Aorta (tissue), 5 donors: ENCODE results near the gene WDFY3. TPM values are rescaled to one million over a fixed set of nuclear protein-coding genes. Genes with fewer than 3 reads are reported as not detected.
"Not testable (repeated sequence)": the region's sequence is repeated elsewhere in the genome, so short reads cannot be mapped to it uniquely, and the experiment has no call there.

Experiments
- ATAC-seq: fragments of 200-7000 bp; cut with Tn5 transposase; one replicate; pipeline ENCODE4 v1.9.1; 2022; ENCODE audit warnings: moderate library complexity; ENCODE audit not compliant: low FRiP score
- DNase-seq, 2 donors: peaks; one replicate each; pipeline ENCODE4 v3.0.0-alpha.2; 2020
- H3K27ac ChIP-seq, 2 donors: one replicate each; pipeline ENCODE4 v1.5.1; 2013; ENCODE audit warnings: low read length in 2 of 2, mild to moderate bottlenecking in 2 of 2, moderate library complexity in 2 of 2, control low read depth in 1 of 2, inconsistent platforms in 1 of 2, low read depth in 1 of 2
- H3K27me3 ChIP-seq, 2 donors: one replicate each; pipeline ENCODE4 v1.6.1; 2013; ENCODE audit warnings: control low read depth in 1 of 2, low read length in 1 of 2, mild to moderate bottlenecking in 1 of 2, moderate library complexity in 1 of 2; ENCODE audit not compliant: insufficient read depth in 2 of 2, control insufficient read depth in 1 of 2
- H3K36me3 ChIP-seq, 2 donors: one replicate each; pipeline ENCODE4 v1.6.1; 2013; ENCODE audit warnings: control low read depth in 1 of 2, low read length in 1 of 2, mild to moderate bottlenecking in 1 of 2; ENCODE audit not compliant: insufficient read depth in 2 of 2, control insufficient read depth in 1 of 2
- H3K4me1 ChIP-seq, 2 donors: one replicate each; pipeline ENCODE4 v1.6.1; 2013; ENCODE audit warnings: low read length in 2 of 2, control low read depth in 1 of 2, mild to moderate bottlenecking in 1 of 2, moderate library complexity in 1 of 2; ENCODE audit not compliant: insufficient read depth in 2 of 2, control insufficient read depth in 1 of 2
- H3K4me3 ChIP-seq, 2 donors: one replicate each; pipeline ENCODE4 v1.5.1; 2013; ENCODE audit warnings: low read length in 2 of 2, control low read depth in 1 of 2, mild to moderate bottlenecking in 1 of 2
- H3K9me3 ChIP-seq: one replicate; pipeline ENCODE4 v1.6.1; 2013; ENCODE audit warnings: mild to moderate bottlenecking, low read length; ENCODE audit not compliant: control insufficient read depth
- WGBS, 2 donors: extraction: QIAGEN DNeasy Blood & Tissue Kit; methylation state at CpG; one replicate each; pipeline ENCODE4 v1.1.7; 2013; 5-methylcytosine and 5-hydroxymethylcytosine counted together
- intact Hi-C, 2 donors: fragments of 100-400 bp; cut with DNase I; formaldehyde crosslinking; loops; one replicate each; pipeline versions ENCODE4 v1.14.2 to v1.15.0; 2022
- polyA plus RNA-seq, 2 donors: library from polyadenylated mRNA; stranded (reverse); fragments of 200-250 nt; gene quantifications; one replicate each; pipeline ENCODE4 v1.2.3, GENCODE V29; 2013
- total RNA-seq, 2 donors: library from RNA; stranded (reverse); fragmentation: NEBNext Ultra II Directional; extraction: Animal tissue kit (Norgen Biotek cat#: 25700); gene quantifications; one replicate each; pipeline ENCODE4 v1.2.1, GENCODE V29; 2021
- donor health status: healthy with polysubstance abuse.
- donor health status: Bipolar disorder and iron deficiency.
- donor health status: DM: no; HTN: no; CAD: no.
- donor health status: DM: no; HTN: no; CAD: no.
- donor health status: DM: yes; HTN: yes; CAD: no.

Gene WDFY3
- total and polyA plus RNA-seq, 4 donors = 3.4 to 177 (median 69.5) TPM

GRCh38 chr4:84664767-84665166 is 301.7 kb downstream of the WDFY3 start:
- H3K36me3 ChIP-seq, H3K4me3 ChIP-seq, H3K27me3 ChIP-seq, H3K9me3 ChIP-seq, H3K4me1 ChIP-seq, DNase-seq, intact Hi-C loops, H3K27ac ChIP-seq, ATAC-seq: not testable (repeated sequence)
- 98 to 99% methylated on average over 18 to 19 of the region's 19 CpGs for WGBS, 2 donors

- Histone ChIP-seq H3K4me1 (no peaks in the 10 kb centered on the region), H3K27ac (no peak overlapping the region), H3K4me3 (no peak overlapping the region), H3K36me3 (no peaks in the 10 kb centered on the region), H3K27me3 (no peaks in the 10 kb centered on the region), H3K9me3 (no peaks in the 10 kb centered on the region)
- WGBS, 2 donors = 63 to 65% methylated on average over 4 of the region's 4 CpGs
- no peak for DNase-seq
- intact Hi-C loops = no loop called here
- ATAC-seq = no peak
These were observed 305.1 kb downstream of the WDFY3 start for GRCh38 chr4:84661191-84661939.

GRCh38 chr4:84660606-84661005 is 305.9 kb downstream of the WDFY3 start:
- Histone ChIP-seq H3K4me1 (no peaks in the 10 kb centered on the region), H3K27me3 (no peaks in the 10 kb centered on the region), H3K27ac (no peak overlapping the region), H3K9me3 (no peaks in the 10 kb centered on the region), H3K36me3 (no peaks in the 10 kb centered on the region), H3K4me3 (no peak overlapping the region)
- ATAC-seq = no peak
- DNase-seq = no peak
- WGBS, 2 donors = 94 to 95% methylated on average over 3 of the region's 3 CpGs
- intact Hi-C loops = no loop called here

DNA sequence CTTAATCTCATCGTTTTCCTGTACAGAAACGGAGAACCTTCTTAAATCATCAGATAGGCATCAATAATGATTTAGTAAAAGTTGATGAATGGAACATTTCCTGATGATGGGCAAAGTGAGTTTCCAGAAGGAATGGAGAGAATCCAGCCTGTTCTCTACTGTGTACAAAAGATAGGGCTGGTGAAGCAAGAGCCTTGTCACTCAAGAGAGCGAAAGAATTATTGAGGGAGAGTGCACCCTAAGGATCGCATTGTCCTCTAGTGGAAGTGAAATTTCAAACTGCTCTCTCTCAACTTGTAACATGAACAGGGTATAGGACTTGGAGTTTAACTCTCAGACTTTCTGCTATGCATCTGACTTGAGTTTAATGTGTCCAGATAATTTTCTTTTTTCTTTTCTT is 314.0 kb downstream of the WDFY3 start:
- Histone ChIP-seq H3K36me3 (no peaks in the 10 kb centered on the region), H3K4me3 (no peak overlapping the region), H3K4me1 (no peaks in the 10 kb centered on the region), H3K27ac (no peak overlapping the region), H3K27me3 (no peaks in the 10 kb centered on the region), H3K9me3 (no peaks in the 10 kb centered on the region)
- WGBS, 2 donors = 91 to 92% methylated on average over 4 of the region's 4 CpGs
- intact Hi-C loops = no loop called here
- DNase-seq (no peak), ATAC-seq (no peak)

GRCh38 chr4:84651499-84651898 is 315.0 kb downstream of the WDFY3 start:
- Histone ChIP-seq H3K4me3 (no peak overlapping the region), H3K27ac (no peak overlapping the region), H3K27me3 (no peaks in the 10 kb centered on the region), H3K36me3 (no peaks in the 10 kb centered on the region), H3K4me1 (no peaks in the 10 kb centered on the region), H3K9me3 (no peaks in the 10 kb centered on the region)
- 13 to 31% methylated on average over 1 of the region's 1 CpG for WGBS, 2 donors
- ATAC-seq = no peak
- DNase-seq = no peak
- intact Hi-C loops = no loop called here

GRCh38 chr4:84648863-84649647 is 317.4 kb downstream of the WDFY3 start:
- Histone ChIP-seq H3K36me3 (no peaks in the 10 kb centered on the region), H3K27me3 (no peaks in the 10 kb centered on the region), H3K27ac (no peak overlapping the region), H3K4me3 (no peak overlapping the region), H3K4me1 (no peaks in the 10 kb centered on the region), H3K9me3 (no peaks in the 10 kb centered on the region)
- intact Hi-C loops = no loop called here
- WGBS, 2 donors = 81 to 83% methylated on average over 10 of the region's 10 CpGs
- DNase-seq (no peak), ATAC-seq (no peak)

GRCh38 chr4:84648178-84648577 is 318.3 kb downstream of the WDFY3 start:
- Histone ChIP-seq H3K4me1 (no peaks in the 10 kb centered on the region), H3K36me3 (no peaks in the 10 kb centered on the region), H3K4me3 (no peak overlapping the region), H3K27me3 (no peaks in the 10 kb centered on the region), H3K27ac (no peak overlapping the region), H3K9me3 (no peaks in the 10 kb centered on the region)
- intact Hi-C loops = no loop called here
- DNase-seq (no peak), ATAC-seq (no peak)
- 93 to 98% methylated on average over 1 of the region's 1 CpG for WGBS, 2 donors

- WGBS, 2 donors = 87 to 94% methylated on average over 2 of the region's 2 CpGs
- Histone ChIP-seq H3K27ac (no peak overlapping the region), H3K36me3 (no peaks in the 10 kb centered on the region), H3K4me3 (no peak overlapping the region), H3K9me3 (no peaks in the 10 kb centered on the region), H3K4me1 (no peaks in the 10 kb centered on the region), H3K27me3 (no peaks in the 10 kb centered on the region)
- DNase-seq (no peak), ATAC-seq (no peak)
- intact Hi-C loops = no loop called here
These were observed 319.1 kb downstream of the WDFY3 start for GRCh38 chr4:84647312-84647884.
